Measurements from ENCODE around the gene GOLT1A. TPM values are rescaled to one million over a fixed set of nuclear protein-coding genes. Genes with fewer than 3 reads are reported as not detected.
A peak's percentile ranks its signal among the peaks of the same experiment; 100 is the strongest.

The GOLT1A gene
- total and polyA plus RNA-seq, 4 donors = 14.1 to 103 (median 52.7) TPM

DNA sequence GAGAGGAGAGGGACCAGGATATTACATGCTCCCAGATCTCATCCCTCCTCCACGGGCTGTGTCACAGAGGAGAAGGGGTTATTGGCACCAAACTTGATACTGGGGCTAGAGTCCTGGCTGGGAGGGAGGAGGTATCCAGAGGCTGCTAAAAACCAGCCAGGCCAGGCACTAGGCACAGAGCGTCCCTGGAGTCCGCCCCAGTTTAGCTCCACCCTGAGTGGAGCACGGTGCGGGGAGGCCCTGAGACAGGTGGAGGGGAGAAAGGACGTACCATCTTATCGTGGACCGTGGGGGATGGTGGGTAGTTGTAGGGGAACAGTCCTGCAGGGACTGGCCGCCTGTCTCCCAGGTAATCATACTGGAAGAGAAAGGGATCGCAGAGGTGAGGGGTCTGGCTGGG, 42.7 kb upstream of the GOLT1A start:
- Histone ChIP-seq H3K36me3 (ENCODE audit: control insufficient read depth in 4 of 4, insufficient read depth in 3 of 4, low read depth in 1 of 4, low read length in 3 of 4) (peaks cover 0 to 5% (median 3%) of the 10 kb centered on the region in 4 donors), H3K9ac (ENCODE audit: low read depth in 1 of 2, low read length in 2 of 2) (peak overlapping the region in 1 of 2 donors; percentile 20), H3K9me3 (ENCODE audit: control insufficient read depth in 4 of 4, low read length in 3 of 4) (no peaks in the 10 kb centered on the region), H3K27me3 (ENCODE audit: control insufficient read depth in 4 of 4, insufficient read depth in 4 of 4, low read length in 3 of 4) (no peaks in the 10 kb centered on the region), H3K27ac (ENCODE audit: low read depth in 1 of 2, low read length in 2 of 2) (peak overlapping the region; percentile 73 to 95), H3K4me1 (ENCODE audit: control insufficient read depth in 4 of 4, insufficient read depth in 4 of 4, low read length in 3 of 4) (peaks cover 11 to 65% (median 54%) of the 10 kb centered on the region in 4 donors), H3K4me3 (ENCODE audit: low read depth in 1 of 3, low read length in 3 of 3) (no peak overlapping the region)
- DNase-seq (ENCODE audit: low spot score) = no peak
- peak in 1 of 2 donors; percentile 34 for TF ChIP-seq RAD21 (IDR thresholded peaks at IDR 0.05)
- TF ChIP-seq JUND (IDR thresholded peaks at IDR 0.05) = no peak
- peak in 1 of 2 donors; percentile 29 for TF ChIP-seq RXRA (IDR thresholded peaks at IDR 0.05)
- TF ChIP-seq HNF4A (conservative IDR thresholded peaks at IDR 0.05) = peak; percentile 30 to 52
- WGBS = 45% methylated on average over 10 of the region's 10 CpGs

DNA sequence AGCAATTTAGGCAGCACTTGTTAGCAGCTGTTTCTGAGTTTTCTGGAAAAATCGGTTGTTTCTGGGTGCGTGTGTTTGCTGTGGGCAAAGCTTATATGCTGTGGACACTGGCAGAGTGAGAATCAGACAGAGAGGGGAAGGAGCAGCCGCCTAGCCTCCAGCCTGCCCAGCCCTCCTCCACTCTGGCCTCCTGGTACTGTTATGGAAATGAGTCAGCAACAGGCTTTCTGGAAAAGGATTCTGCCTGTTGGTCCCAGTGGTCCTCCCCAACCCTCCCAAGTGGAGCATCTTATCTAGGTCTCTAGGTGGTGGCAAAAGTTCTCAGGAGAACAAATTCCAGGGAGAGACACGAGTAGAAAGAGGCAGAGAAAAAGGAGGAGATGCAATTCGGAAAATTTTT, 42.2 kb upstream of the GOLT1A start:
- peak overlapping the region; percentile 73 to 95 for H3K27ac ChIP-seq (ENCODE audit: low read depth in 1 of 2, low read length in 2 of 2)
- H3K27me3 ChIP-seq (ENCODE audit: control insufficient read depth in 4 of 4, insufficient read depth in 4 of 4, low read length in 3 of 4) = no peaks in the 10 kb centered on the region
- no peak for DNase-seq (ENCODE audit: low spot score)
- peaks cover 6 to 65% (median 53%) of the 10 kb centered on the region in 4 donors for H3K4me1 ChIP-seq (ENCODE audit: control insufficient read depth in 4 of 4, insufficient read depth in 4 of 4, low read length in 3 of 4)
- H3K9ac ChIP-seq (ENCODE audit: low read depth in 1 of 2, low read length in 2 of 2) = no peak overlapping the region
- WGBS = 61% methylated on average over 5 of the region's 5 CpGs
- H3K4me3 ChIP-seq (ENCODE audit: low read depth in 1 of 3, low read length in 3 of 3) = no peak overlapping the region
- TF ChIP-seq HNF4A (conservative IDR thresholded peaks at IDR 0.05) (no peak), RXRA (IDR thresholded peaks at IDR 0.05) (no peak), YY1 (IDR thresholded peaks at IDR 0.05) (no peak), GABPA (IDR thresholded peaks at IDR 0.05 in 1 of 2, conservative IDR thresholded peaks at IDR 0.05 in 1 of 2) (no peak), FOXA2 (IDR thresholded peaks at IDR 0.05) (no peak), SP1 (IDR thresholded peaks at IDR 0.05) (no peak), NR2F2 (IDR thresholded peaks at IDR 0.05) (no peak), JUND (IDR thresholded peaks at IDR 0.05) (no peak), TAF1 (conservative IDR thresholded peaks at IDR 0.05) (no peak)
- TF ChIP-seq, protein P1, sequence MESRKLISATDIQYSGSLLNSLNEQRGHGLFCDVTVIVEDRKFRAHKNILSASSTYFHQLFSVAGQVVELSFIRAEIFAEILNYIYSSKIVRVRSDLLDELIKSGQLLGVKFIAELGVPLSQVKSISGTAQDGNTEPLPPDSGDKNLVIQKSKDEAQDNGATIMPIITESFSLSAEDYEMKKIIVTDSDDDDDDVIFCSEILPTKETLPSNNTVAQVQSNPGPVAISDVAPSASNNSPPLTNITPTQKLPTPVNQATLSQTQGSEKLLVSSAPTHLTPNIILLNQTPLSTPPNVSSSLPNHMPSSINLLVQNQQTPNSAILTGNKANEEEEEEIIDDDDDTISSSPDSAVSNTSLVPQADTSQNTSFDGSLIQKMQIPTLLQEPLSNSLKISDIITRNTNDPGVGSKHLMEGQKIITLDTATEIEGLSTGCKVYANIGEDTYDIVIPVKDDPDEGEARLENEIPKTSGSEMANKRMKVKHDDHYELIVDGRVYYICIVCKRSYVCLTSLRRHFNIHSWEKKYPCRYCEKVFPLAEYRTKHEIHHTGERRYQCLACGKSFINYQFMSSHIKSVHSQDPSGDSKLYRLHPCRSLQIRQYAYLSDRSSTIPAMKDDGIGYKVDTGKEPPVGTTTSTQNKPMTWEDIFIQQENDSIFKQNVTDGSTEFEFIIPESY (IDR thresholded peaks at IDR 0.05) = no peak
- H3K9me3 ChIP-seq (ENCODE audit: control insufficient read depth in 4 of 4, low read length in 3 of 4) = no peaks in the 10 kb centered on the region
- H3K36me3 ChIP-seq (ENCODE audit: control insufficient read depth in 4 of 4, insufficient read depth in 3 of 4, low read depth in 1 of 4, low read length in 3 of 4) = peaks cover 0 to 5% (median 3%) of the 10 kb centered on the region in 4 donors

DNA sequence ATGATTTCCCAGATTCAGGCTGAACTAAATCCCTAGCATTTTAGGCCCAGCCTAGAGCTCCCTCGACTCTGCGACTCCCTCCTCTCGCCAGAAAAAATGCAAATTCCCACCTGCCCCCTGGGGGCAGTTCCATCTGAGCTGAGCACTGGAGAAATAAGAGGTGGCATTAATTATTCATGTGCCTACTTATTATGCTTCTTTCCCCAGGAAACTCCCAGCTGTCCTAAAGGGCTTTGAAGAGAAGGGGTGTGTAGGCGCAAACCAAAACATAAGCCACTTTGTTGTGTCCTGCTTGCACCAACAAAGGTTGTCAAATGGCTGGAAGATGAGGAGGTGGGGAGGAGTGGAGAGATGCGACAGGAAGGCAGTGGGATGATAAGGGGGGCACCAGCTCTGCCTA, 41.4 kb upstream of the GOLT1A start:
- Histone ChIP-seq H3K4me3 (ENCODE audit: low read depth in 1 of 3, low read length in 3 of 3) (no peak overlapping the region), H3K9me3 (ENCODE audit: control insufficient read depth in 4 of 4, low read length in 3 of 4) (no peaks in the 10 kb centered on the region), H3K36me3 (ENCODE audit: control insufficient read depth in 4 of 4, insufficient read depth in 3 of 4, low read depth in 1 of 4, low read length in 3 of 4) (peaks cover 0 to 5% (median 3%) of the 10 kb centered on the region in 4 donors), H3K27ac (ENCODE audit: low read depth in 1 of 2, low read length in 2 of 2) (peak overlapping the region; percentile 73 to 95), H3K9ac (ENCODE audit: low read depth in 1 of 2, low read length in 2 of 2) (peak overlapping the region in 1 of 2 donors; percentile 19), H3K4me1 (ENCODE audit: control insufficient read depth in 4 of 4, insufficient read depth in 4 of 4, low read length in 3 of 4) (peaks cover 6 to 65% (median 50%) of the 10 kb centered on the region in 4 donors), H3K27me3 (ENCODE audit: control insufficient read depth in 4 of 4, insufficient read depth in 4 of 4, low read length in 3 of 4) (no peaks in the 10 kb centered on the region)
- 76% methylated on average over 5 of the region's 5 CpGs for WGBS
- DNase-seq (ENCODE audit: low spot score) = no peak
- TF ChIP-seq RXRA (IDR thresholded peaks at IDR 0.05) (no peak), HNF4G (IDR thresholded peaks at IDR 0.05) (no peak), EGR1 (IDR thresholded peaks at IDR 0.05; ENCODE audit: low read depth in 2 of 2) (no peak), SP1 (IDR thresholded peaks at IDR 0.05) (no peak), RAD21 (IDR thresholded peaks at IDR 0.05) (no peak), FOXA1 (IDR thresholded peaks at IDR 0.05) (no peak), HNF4A (conservative IDR thresholded peaks at IDR 0.05) (no peak), YY1 (IDR thresholded peaks at IDR 0.05) (no peak), GABPA (IDR thresholded peaks at IDR 0.05 in 1 of 2, conservative IDR thresholded peaks at IDR 0.05 in 1 of 2) (no peak), NR2F2 (IDR thresholded peaks at IDR 0.05) (no peak), JUND (IDR thresholded peaks at IDR 0.05) (no peak)
- TF ChIP-seq, protein P1 (IDR thresholded peaks at IDR 0.05) = no peak
- TF ChIP-seq, protein P2, sequence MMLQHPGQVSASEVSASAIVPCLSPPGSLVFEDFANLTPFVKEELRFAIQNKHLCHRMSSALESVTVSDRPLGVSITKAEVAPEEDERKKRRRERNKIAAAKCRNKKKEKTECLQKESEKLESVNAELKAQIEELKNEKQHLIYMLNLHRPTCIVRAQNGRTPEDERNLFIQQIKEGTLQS (IDR thresholded peaks at IDR 0.05) = no peak
- TF ChIP-seq, protein P3, sequence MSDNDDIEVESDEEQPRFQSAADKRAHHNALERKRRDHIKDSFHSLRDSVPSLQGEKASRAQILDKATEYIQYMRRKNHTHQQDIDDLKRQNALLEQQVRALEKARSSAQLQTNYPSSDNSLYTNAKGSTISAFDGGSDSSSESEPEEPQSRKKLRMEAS (IDR thresholded peaks at IDR 0.05) = no peak
- TF ChIP-seq, protein P4, sequence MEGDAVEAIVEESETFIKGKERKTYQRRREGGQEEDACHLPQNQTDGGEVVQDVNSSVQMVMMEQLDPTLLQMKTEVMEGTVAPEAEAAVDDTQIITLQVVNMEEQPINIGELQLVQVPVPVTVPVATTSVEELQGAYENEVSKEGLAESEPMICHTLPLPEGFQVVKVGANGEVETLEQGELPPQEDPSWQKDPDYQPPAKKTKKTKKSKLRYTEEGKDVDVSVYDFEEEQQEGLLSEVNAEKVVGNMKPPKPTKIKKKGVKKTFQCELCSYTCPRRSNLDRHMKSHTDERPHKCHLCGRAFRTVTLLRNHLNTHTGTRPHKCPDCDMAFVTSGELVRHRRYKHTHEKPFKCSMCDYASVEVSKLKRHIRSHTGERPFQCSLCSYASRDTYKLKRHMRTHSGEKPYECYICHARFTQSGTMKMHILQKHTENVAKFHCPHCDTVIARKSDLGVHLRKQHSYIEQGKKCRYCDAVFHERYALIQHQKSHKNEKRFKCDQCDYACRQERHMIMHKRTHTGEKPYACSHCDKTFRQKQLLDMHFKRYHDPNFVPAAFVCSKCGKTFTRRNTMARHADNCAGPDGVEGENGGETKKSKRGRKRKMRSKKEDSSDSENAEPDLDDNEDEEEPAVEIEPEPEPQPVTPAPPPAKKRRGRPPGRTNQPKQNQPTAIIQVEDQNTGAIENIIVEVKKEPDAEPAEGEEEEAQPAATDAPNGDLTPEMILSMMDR (IDR thresholded peaks at IDR 0.05; ENCODE audit: low read depth, low read length, missing input control) = no peak
- TF ChIP-seq, protein P5, sequence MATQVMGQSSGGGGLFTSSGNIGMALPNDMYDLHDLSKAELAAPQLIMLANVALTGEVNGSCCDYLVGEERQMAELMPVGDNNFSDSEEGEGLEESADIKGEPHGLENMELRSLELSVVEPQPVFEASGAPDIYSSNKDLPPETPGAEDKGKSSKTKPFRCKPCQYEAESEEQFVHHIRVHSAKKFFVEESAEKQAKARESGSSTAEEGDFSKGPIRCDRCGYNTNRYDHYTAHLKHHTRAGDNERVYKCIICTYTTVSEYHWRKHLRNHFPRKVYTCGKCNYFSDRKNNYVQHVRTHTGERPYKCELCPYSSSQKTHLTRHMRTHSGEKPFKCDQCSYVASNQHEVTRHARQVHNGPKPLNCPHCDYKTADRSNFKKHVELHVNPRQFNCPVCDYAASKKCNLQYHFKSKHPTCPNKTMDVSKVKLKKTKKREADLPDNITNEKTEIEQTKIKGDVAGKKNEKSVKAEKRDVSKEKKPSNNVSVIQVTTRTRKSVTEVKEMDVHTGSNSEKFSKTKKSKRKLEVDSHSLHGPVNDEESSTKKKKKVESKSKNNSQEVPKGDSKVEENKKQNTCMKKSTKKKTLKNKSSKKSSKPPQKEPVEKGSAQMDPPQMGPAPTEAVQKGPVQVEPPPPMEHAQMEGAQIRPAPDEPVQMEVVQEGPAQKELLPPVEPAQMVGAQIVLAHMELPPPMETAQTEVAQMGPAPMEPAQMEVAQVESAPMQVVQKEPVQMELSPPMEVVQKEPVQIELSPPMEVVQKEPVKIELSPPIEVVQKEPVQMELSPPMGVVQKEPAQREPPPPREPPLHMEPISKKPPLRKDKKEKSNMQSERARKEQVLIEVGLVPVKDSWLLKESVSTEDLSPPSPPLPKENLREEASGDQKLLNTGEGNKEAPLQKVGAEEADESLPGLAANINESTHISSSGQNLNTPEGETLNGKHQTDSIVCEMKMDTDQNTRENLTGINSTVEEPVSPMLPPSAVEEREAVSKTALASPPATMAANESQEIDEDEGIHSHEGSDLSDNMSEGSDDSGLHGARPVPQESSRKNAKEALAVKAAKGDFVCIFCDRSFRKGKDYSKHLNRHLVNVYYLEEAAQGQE (IDR thresholded peaks at IDR 0.05) = no peak
